Panc1 (cell line): Measurements from ENCODE around the gene PCK2. TPM values are rescaled to one million over a fixed set of nuclear protein-coding genes. Genes with fewer than 3 reads are reported as not detected.

Experiments
- ATAC-seq: fragments of 200-7000 bp; cut with Tn5 transposase; 2 replicates; pipeline ENCODE4 v1.9.1; 2020; ENCODE audit warnings: mild to moderate bottlenecking, moderate library complexity
- BruUV-seq: library from RNA; stranded (reverse); fragments of 400-500 nt; replicated peaks from 2 replicates; lab custom pipeline; 2021; lab: Mats Ljungman, UMichigan
- CTCF ChIA-PET: fragments of 300-600 bp; sonication (Branson Sonifier 250); formaldehyde crosslinking; loops from one replicate; lab custom pipeline; 2022; ENCODE audit warnings: antibody characterized with exemption; lab: Charles Lee
- POLR2A ChIA-PET: fragments of 300-600 bp; sonication (Branson Sonifier 250); formaldehyde crosslinking; loops from one replicate; lab custom pipeline; 2022; ENCODE audit warnings: antibody characterized with exemption; lab: Charles Lee
- DNase-seq: peaks from one replicate; pipeline ENCODE4 v3.0.0-alpha.2; 2010; ENCODE audit warnings: low read depth, low spot score
- H3K27ac ChIP-seq: 2 replicates; pipeline ENCODE4 v1.5.1; 2011; ENCODE audit warnings: mild to moderate bottlenecking, low read length, inconsistent platforms
- H3K27me3 ChIP-seq: fragments of 200-500 bp; sonication (Bioruptor generic); 2 replicates; pipeline ENCODE4 v1.6.0; 2014; ENCODE audit warnings: low read length, inconsistent platforms; ENCODE audit not compliant: control insufficient read depth, insufficient read depth
- H3K36me3 ChIP-seq: fragments of 200-500 bp; sonication (Bioruptor generic); 2 replicates; pipeline ENCODE4 v1.5.1; 2014; ENCODE audit warnings: inconsistent platforms, mild to moderate bottlenecking, low read length, moderate library complexity; ENCODE audit not compliant: control insufficient read depth, insufficient read depth
- H3K4me1 ChIP-seq: 2 replicates; pipeline ENCODE4 v1.5.1; 2011; ENCODE audit warnings: inconsistent platforms, mild to moderate bottlenecking, low read length, moderate library complexity; ENCODE audit not compliant: control insufficient read depth, insufficient read depth
- H3K4me3 ChIP-seq, 2 experiments: 2 replicates each; pipeline ENCODE4 v1.5.1; 2011 to 2012; ENCODE audit warnings: low read depth in 2 of 2, low read length in 2 of 2, mild to moderate bottlenecking in 2 of 2, inconsistent platforms in 1 of 2, moderate library complexity in 1 of 2
- H3K9me3 ChIP-seq: fragments of 200-500 bp; sonication (Bioruptor generic); 2 replicates; pipeline ENCODE4 v1.5.1; 2014; ENCODE audit warnings: low read depth, mild to moderate bottlenecking, inconsistent platforms, low read length, moderate library complexity; ENCODE audit not compliant: control insufficient read depth, insufficient read depth
- POLR2AphosphoS5 ChIP-seq: IDR thresholded peaks from 2 replicates; pipeline ENCODE4 v1.6.1; 2012; ENCODE audit warnings: mild to moderate bottlenecking, low read depth, low read length, moderate library complexity
- SIN3A ChIP-seq: IDR thresholded peaks from 2 replicates; pipeline ENCODE4 v1.6.1; 2012; ENCODE audit warnings: low read depth, mild to moderate bottlenecking, low read length, moderate library complexity, borderline replicate concordance; ENCODE audit not compliant: insufficient read depth
- TCF7L2 ChIP-seq: IDR thresholded peaks from 2 replicates; pipeline ENCODE4 v1.6.1; 2011; ENCODE audit warnings: mild to moderate bottlenecking, low read depth, low read length, inconsistent platforms
- in situ Hi-C: cut with HindIII; loops from 2 replicates; pipeline ENCODE4 v1.10.0; 2016; ENCODE audit warnings: low sequenced_read_pairs, low pct_unique_long_range_greater_than_20kb
- intact Hi-C: fragments of 100-400 bp; cut with micrococcal nuclease; formaldehyde crosslinking; loops from one replicate; pipeline ENCODE4 v1.10.0; 2022; ENCODE audit not compliant: unreplicated experiment
- total RNA-seq: library from RNA; stranded (reverse); gene quantifications from one replicate; pipeline ENCODE4 v1.2.1, GENCODE V29; 2021; ENCODE audit not compliant: unreplicated experiment
- TF ChIP-seq, protein P1 (sequence below): fragments of 450-650 bp; IDR thresholded peaks from 2 replicates; pipeline ENCODE4 v1.5.1; 2017; ENCODE audit warnings: mild to moderate bottlenecking
- TF ChIP-seq, protein P2 (sequence below), 2 experiments: IDR thresholded peaks; 2 replicates each; pipeline ENCODE4 v1.6.1; 2011 to 2012; ENCODE audit warnings: low read depth in 2 of 2, control low read depth in 1 of 2, low read length in 1 of 2, mild to moderate bottlenecking in 1 of 2, moderate library complexity in 1 of 2; ENCODE audit not compliant: insufficient read depth in 1 of 2

PCK2 gene
- total RNA-seq, 1 experiment from 2014 or later, result 24.5 TPM

- in situ Hi-C loops, result no loop called here
- Histone ChIP-seq H3K4me1 (no peaks in the 10 kb centered on the region), H3K9me3 (no peaks in the 10 kb centered on the region), H3K36me3 (no peaks in the 10 kb centered on the region), H3K27ac (peak overlapping the region; percentile 21; the same call in 1 of the 2 replicates), H3K4me3 (peak overlapping the region; percentile 51 to 64), H3K27me3 (no peaks in the 10 kb centered on the region; the same call in 1 of the 2 replicates)
- ChIA-PET CTCF (interaction anchor here (0.8 kb wide), 1 partner anchor 57 kb away, joined by 5 read pairs; no protein-coding TSS in a partner anchor), POLR2A (no interaction called here)
- BruUV-seq, result no TSS peak
- intact Hi-C loops, result no loop called here
- TF ChIP-seq SIN3A (no peak), POLR2AphosphoS5 (no peak), TCF7L2 (no peak)
- TF ChIP-seq, protein P1, sequence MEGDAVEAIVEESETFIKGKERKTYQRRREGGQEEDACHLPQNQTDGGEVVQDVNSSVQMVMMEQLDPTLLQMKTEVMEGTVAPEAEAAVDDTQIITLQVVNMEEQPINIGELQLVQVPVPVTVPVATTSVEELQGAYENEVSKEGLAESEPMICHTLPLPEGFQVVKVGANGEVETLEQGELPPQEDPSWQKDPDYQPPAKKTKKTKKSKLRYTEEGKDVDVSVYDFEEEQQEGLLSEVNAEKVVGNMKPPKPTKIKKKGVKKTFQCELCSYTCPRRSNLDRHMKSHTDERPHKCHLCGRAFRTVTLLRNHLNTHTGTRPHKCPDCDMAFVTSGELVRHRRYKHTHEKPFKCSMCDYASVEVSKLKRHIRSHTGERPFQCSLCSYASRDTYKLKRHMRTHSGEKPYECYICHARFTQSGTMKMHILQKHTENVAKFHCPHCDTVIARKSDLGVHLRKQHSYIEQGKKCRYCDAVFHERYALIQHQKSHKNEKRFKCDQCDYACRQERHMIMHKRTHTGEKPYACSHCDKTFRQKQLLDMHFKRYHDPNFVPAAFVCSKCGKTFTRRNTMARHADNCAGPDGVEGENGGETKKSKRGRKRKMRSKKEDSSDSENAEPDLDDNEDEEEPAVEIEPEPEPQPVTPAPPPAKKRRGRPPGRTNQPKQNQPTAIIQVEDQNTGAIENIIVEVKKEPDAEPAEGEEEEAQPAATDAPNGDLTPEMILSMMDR, result no peak
- TF ChIP-seq, protein P2, sequence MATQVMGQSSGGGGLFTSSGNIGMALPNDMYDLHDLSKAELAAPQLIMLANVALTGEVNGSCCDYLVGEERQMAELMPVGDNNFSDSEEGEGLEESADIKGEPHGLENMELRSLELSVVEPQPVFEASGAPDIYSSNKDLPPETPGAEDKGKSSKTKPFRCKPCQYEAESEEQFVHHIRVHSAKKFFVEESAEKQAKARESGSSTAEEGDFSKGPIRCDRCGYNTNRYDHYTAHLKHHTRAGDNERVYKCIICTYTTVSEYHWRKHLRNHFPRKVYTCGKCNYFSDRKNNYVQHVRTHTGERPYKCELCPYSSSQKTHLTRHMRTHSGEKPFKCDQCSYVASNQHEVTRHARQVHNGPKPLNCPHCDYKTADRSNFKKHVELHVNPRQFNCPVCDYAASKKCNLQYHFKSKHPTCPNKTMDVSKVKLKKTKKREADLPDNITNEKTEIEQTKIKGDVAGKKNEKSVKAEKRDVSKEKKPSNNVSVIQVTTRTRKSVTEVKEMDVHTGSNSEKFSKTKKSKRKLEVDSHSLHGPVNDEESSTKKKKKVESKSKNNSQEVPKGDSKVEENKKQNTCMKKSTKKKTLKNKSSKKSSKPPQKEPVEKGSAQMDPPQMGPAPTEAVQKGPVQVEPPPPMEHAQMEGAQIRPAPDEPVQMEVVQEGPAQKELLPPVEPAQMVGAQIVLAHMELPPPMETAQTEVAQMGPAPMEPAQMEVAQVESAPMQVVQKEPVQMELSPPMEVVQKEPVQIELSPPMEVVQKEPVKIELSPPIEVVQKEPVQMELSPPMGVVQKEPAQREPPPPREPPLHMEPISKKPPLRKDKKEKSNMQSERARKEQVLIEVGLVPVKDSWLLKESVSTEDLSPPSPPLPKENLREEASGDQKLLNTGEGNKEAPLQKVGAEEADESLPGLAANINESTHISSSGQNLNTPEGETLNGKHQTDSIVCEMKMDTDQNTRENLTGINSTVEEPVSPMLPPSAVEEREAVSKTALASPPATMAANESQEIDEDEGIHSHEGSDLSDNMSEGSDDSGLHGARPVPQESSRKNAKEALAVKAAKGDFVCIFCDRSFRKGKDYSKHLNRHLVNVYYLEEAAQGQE (IDR thresholded peaks at IDR 0.05; ENCODE audit: insufficient read depth in 1 of 2, low read depth in 2 of 2, low read length in 1 of 2), result no peak
- DNase-seq (no peak), ATAC-seq (peak; percentile 11)
Observed at GRCh38 chr14:24051176-24051788, 42.8 kb upstream of the PCK2 start.

GRCh38 chr14:24051789-24052655 is 42.1 kb upstream of the PCK2 start, which contains the start of gene CARMIL3:
Gene CARMIL3 (plus strand): TSS chr14:24052009. CDS start chr14:24052154, 145 bp downstream.
- DNase-seq, result no peak
- intact Hi-C loops (no loop called here), in situ Hi-C loops (no loop called here)
- no peaks in the 10 kb centered on the region for H3K36me3 ChIP-seq
- H3K27ac ChIP-seq, result peak within 1 kb of the TSS; percentile 21; the same call in 1 of the 2 replicates
- no peaks in the 10 kb centered on the region for H3K9me3 ChIP-seq
- BruUV-seq, result no TSS peak
- peak within 1 kb of the TSS; percentile 51 to 64 for H3K4me3 ChIP-seq
- no peaks in the 10 kb centered on the region; the same call in 1 of the 2 replicates for H3K27me3 ChIP-seq
- TF ChIP-seq, protein P2 (IDR thresholded peaks at IDR 0.05; ENCODE audit: insufficient read depth in 1 of 2, low read depth in 2 of 2, low read length in 1 of 2), result peak; percentile 92 to 94
- no peak for TF ChIP-seq POLR2AphosphoS5
- no peaks in the 10 kb centered on the region for H3K4me1 ChIP-seq
- ChIA-PET POLR2A (interaction anchor here (0.7 kb wide), 1 partner anchor 21 kb away, joined by 3 read pairs; no protein-coding TSS in a partner anchor), CTCF (interaction anchor here (0.8 kb wide), 1 partner anchor 57 kb away, joined by 5 read pairs; no protein-coding TSS in a partner anchor)
- peak; percentile 86 for ATAC-seq
